ENCODE data around the gene FIBP. TPM values are rescaled to one million over a fixed set of nuclear protein-coding genes. Genes with fewer than 3 reads are reported as not detected.
A peak's percentile ranks its signal among the peaks of the same experiment; 100 is the strongest.

Gene FIBP
- total and polyA plus RNA-seq, 2 of the 8 experiments (the other 6 are each of a cell fraction or from before 2014, with no cell fraction given), result 74.3 to 173 TPM

GRCh38 chr11:65932558-65932919 lies 44.3 kb upstream of the FIBP start:
- Histone ChIP-seq H3K79me2 (ENCODE audit: control insufficient read depth in 1 of 2, insufficient read depth in 2 of 2, low read length in 2 of 2) (no peaks in the 10 kb centered on the region), H3K9me3 (ENCODE audit: insufficient read depth in 2 of 2, low read depth in 1 of 2, low read length in 1 of 2) (no peaks in the 10 kb centered on the region), H4K20me1 (replicated peaks in 1 of 2; ENCODE audit: control insufficient read depth in 1 of 2, insufficient read depth in 2 of 2, low read length in 2 of 2) (no peaks in the 10 kb centered on the region), H3K14ac (ENCODE audit: insufficient read length) (no peak overlapping the region), H3K23ac (ENCODE audit: insufficient read length) (no peak overlapping the region), H3K4me1 (replicated peaks in 1 of 4; ENCODE audit: control insufficient read depth in 3 of 4, insufficient read depth in 4 of 4, low read length in 3 of 4) (peaks cover 2 to 8% (median 4%) of the 10 kb centered on the region in 4 experiments; a peak in 5 of 7 replicates), H2BK12ac (ENCODE audit: low read depth, low read length) (no peak overlapping the region), H4K8ac (ENCODE audit: extremely low read depth, insufficient read depth, low read length) (no peak overlapping the region), H2BK120ac (replicated peaks; ENCODE audit: low read depth, low read length) (no peak overlapping the region), H2BK5ac (ENCODE audit: low read depth, low read length) (no peak overlapping the region; the same call in 1 of the 2 replicates), H4K91ac (replicated peaks; ENCODE audit: insufficient read length, low read length) (no peak overlapping the region), H3K56ac (replicated peaks; ENCODE audit: insufficient read length, low read depth, low read length) (no peak overlapping the region), H3K27me3 (replicated peaks in 1 of 4; ENCODE audit: control insufficient read depth in 3 of 4, extremely low read depth in 1 of 4, insufficient read depth in 3 of 4, low read length in 3 of 4) (no peaks in the 10 kb centered on the region), H2AK5ac (ENCODE audit: low read depth, low read length) (no peak overlapping the region), H3K36me3 (ENCODE audit: control insufficient read depth in 2 of 4, insufficient read depth in 4 of 4, low read length in 3 of 4) (no peaks in the 10 kb centered on the region), H3K9ac (replicated peaks in 1 of 4; ENCODE audit: extremely low read depth in 1 of 4, low read depth in 3 of 4, low read length in 3 of 4) (no peak overlapping the region), H3K27ac (ENCODE audit: low read depth, low read length) (no peak overlapping the region), H3K18ac (ENCODE audit: extremely low read depth, low read length) (no peak overlapping the region), H3K23me2 (ENCODE audit: low read depth, low read length) (no peaks in the 10 kb centered on the region), H3K4ac (replicated peaks; ENCODE audit: insufficient read length, low read depth, low read length) (no peak overlapping the region), H3K4me3 (ENCODE audit: extremely low read depth in 1 of 4, insufficient read depth in 2 of 4, low read depth in 3 of 4, low read length in 4 of 4) (no peak overlapping the region), H4K5ac (ENCODE audit: insufficient read length, low read depth, low read length) (no peak overlapping the region), H3K79me1 (ENCODE audit: low read depth, low read length) (no peaks in the 10 kb centered on the region), H2AFZ (ENCODE audit: low read length) (no peak overlapping the region; the same call in 1 of the 2 replicates), H3K4me2 (ENCODE audit: insufficient read depth in 1 of 2, low read depth in 2 of 2, low read length in 2 of 2) (peak overlapping the region in 1 of 2 experiments; percentile 25; a peak in 1 of 4 replicates), H2BK20ac (ENCODE audit: low read length) (no peak overlapping the region), H2BK15ac (ENCODE audit: low read length) (no peak overlapping the region)
- ChIA-PET POLR2A (ENCODE audit: partially characterized antibody) (interaction anchor here (0.8 to 2.7 kb wide), 13 partner anchors 9 to 73 kb away, joined by 3 to 12 read pairs (median 6); partner anchors contain the start of genes C11orf68, CCDC85B, CFL1 and FIBP), CTCF (ENCODE audit: partially characterized antibody) (interaction anchor here (0.7 to 2.9 kb wide), 26 partner anchors 8 to 112 kb away, joined by 3 to 19 read pairs (median 6); partner anchors contain the start of genes CCDC85B and FIBP)
- DNase-seq (ENCODE audit: low read depth in 1 of 2, low spot score in 2 of 2) (peak in 1 of 2 experiments; percentile 60), FAIRE-seq (no peak)
- 54% methylated on average over 9 of the region's 9 CpGs; no CpG with 5 or more reads in 1 of the 2 experiments for WGBS, 2 experiments (ENCODE audit: extremely low coverage in 1 of 2, insufficient coverage in 1 of 2, insufficient read length in 1 of 2, insufficient replicate concordance in 2 of 2, low coverage in 1 of 2, low lambda C conversion rate in 2 of 2, missing lambda C conversion rate in 1 of 2)
- TF ChIP-seq CTCF (IDR thresholded peaks at IDR 0.05; ENCODE audit: control extremely low read depth in 1 of 3, insufficient read depth in 1 of 3, low read depth in 1 of 3, low read length in 3 of 3) (peak in 1 of 3 experiments; percentile 31; a peak in 1 of 4 replicates), TAF1 (IDR thresholded peaks at IDR 0.05; ENCODE audit: low read depth, low read length) (no peak), ATF3 (IDR thresholded peaks at IDR 0.05; ENCODE audit: insufficient read depth, low read depth, low read length) (peak; percentile 90), USF2 (IDR thresholded peaks at IDR 0.05; ENCODE audit: low read length) (peak; percentile 81), SP2 (IDR thresholded peaks at IDR 0.05; ENCODE audit: low read length) (no peak), KDM4A (IDR thresholded peaks at IDR 0.05; ENCODE audit: low read depth, low read length, severe bottlenecking) (no peak)
